RWPE1 (cell line): ENCODE measurements around the gene DGKI.

Experiments used
- CTCF ChIA-PET: fragments of 350-600 bp; sonication (Branson Sonifier 250); formaldehyde crosslinking; extraction: SDS; loops from one replicate; lab custom pipeline; 2021; lab: Yijun Ruan, JAX
- POLR2A ChIA-PET: fragments of 400-600 bp; formaldehyde crosslinking; extraction: SDS; loops from one replicate; lab custom pipeline; 2020; ENCODE audit warnings: antibody characterized with exemption; ENCODE audit not compliant: low non-redundant PET; lab: Yijun Ruan, JAX
- DNase-seq: peaks from one replicate; pipeline ENCODE4 v3.0.0; 2012; ENCODE audit warnings: low spot score
- H3K27ac ChIP-seq: fragments of 450-650 bp; 2 replicates; pipeline ENCODE4 v1.5.1; 2017
- CTCF ChIP-seq: fragments of 450-650 bp; conservative IDR thresholded peaks from 2 replicates; pipeline ENCODE4 v1.5.1; 2017; ENCODE audit warnings: low read depth, mild to moderate bottlenecking

Gene DGKI

GRCh38 chr7:137446025-137446424 lies 400.7 kb downstream of the DGKI start:
- H3K27ac ChIP-seq: no peak overlapping the region
- ChIA-PET POLR2A (no interaction called here), CTCF (no interaction called here)
- DNase-seq: no peak
- no peak for TF ChIP-seq CTCF

GRCh38 chr7:137445268-137445667 lies 401.5 kb downstream of the DGKI start:
- H3K27ac ChIP-seq: no peak overlapping the region
- ChIA-PET POLR2A (no interaction called here), CTCF (no interaction called here)
- no peak for DNase-seq
- no peak for TF ChIP-seq CTCF

DNA sequence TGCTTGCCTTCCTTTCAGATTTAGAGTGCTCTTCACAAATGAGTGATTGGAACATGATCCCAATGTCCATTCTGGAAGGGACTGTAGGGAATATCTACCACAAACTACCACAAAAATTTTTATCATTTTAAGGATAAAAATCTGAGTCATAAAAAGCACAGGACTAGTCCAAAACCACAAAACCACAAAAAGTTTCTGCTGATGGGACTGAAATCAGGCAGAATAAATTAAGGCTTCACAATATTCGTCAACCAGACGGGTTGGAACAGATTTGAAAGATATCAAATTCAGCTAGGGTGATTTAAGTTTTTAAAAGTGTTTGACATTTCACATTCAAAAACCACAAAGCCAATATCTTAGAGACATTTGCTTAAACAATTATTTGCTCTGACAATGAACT lies 403.2 kb downstream of the DGKI start:
- H3K27ac ChIP-seq: no peak overlapping the region
- DNase-seq: peak; percentile 0
- ChIA-PET POLR2A (no interaction called here), CTCF (no interaction called here)
- TF ChIP-seq CTCF: no peak

GRCh38 chr7:137441451-137441850 lies 405.3 kb downstream of the DGKI start:
- ChIA-PET CTCF (interaction anchor here (0.6 kb wide), 2 partner anchors 45 to 60 kb away, joined by 3 to 4 read pairs; no protein-coding TSS in a partner anchor), POLR2A (no interaction called here)
- DNase-seq: no peak
- no peak overlapping the region for H3K27ac ChIP-seq
- no peak for TF ChIP-seq CTCF

DNA sequence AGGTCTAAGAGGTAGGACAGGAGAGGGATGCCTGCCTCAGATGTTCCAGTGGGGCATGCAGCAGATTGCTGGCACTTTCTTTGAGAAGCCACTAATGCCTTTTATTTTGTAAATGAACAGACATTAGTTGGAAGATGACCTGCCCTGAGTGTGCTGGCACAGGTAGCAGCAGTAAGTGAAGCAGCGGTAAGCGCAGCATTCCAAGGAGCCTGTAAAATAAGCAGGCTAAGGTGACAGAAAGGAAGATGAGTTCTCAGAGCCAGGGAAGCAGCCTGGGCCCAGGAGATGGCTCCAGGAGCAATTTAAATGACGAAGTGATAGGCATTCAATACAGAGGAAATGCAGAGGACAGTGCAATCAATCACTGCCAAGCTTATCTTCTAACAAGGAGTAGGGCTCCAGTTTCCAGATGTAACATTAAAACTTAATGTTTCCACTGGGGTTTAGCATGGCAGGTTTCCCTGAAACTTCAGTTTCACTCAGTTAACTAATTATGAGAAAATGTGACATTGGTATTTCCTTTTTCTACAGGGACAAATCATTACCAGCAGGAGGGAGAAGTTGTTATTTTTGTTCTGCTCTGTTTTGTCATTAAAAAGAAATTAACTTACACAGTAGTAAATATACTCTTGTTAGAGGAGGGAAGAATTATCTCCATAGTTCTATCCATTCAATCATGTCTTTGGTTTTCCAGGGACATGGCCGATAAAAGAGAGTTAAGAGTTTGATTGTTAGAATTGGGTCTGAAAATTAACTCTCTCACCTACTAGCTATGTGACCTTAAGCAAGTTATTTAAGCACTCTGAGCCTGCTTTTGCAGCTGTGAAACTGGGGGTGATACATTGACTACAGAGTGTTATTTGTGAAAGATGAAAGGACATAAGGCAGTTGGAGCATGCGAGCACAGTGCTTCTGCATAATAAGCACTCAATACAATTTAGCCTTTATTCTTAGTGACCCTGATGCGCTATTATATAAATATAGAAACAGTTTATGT lies 406.6 kb downstream of the DGKI start:
- no peak overlapping the region for H3K27ac ChIP-seq
- ChIA-PET CTCF (no interaction called here), POLR2A (no interaction called here)
- TF ChIP-seq CTCF: no peak
- DNase-seq: no peak

DNA sequence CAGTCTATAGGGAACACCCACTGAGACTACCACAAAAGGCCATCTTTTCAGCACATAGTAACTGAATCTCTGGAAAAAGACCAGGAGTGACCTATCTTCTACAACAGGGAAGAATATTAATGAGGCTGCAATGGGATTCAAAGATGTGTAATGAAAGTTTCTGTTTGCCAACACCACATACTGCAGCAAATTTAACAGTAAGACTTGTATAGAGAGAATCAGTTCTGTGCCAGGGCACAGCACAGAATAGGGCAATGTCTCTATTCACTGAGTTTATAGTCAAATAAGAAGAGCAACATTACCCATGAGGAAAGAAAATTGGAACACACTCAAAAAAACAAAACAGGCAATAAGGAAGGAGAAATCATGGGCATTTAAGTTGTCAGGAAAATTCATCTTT lies 411.8 kb downstream of the DGKI start:
- H3K27ac ChIP-seq: no peak overlapping the region
- ChIA-PET POLR2A (no interaction called here), CTCF (no interaction called here)
- DNase-seq: no peak
- no peak for TF ChIP-seq CTCF
